K562 (cell line): ENCODE results near the gene ARMH4. TPM values are rescaled to one million over a fixed set of nuclear protein-coding genes. Genes with fewer than 3 reads are reported as not detected.

Experiments used
- ATAC-seq: fragments of 200-7000 bp; cut with Tn5 transposase; 3 replicates; pipeline ENCODE4 v1.9.1; 2020; ENCODE audit warnings: moderate library complexity
- BruUV-seq: library from RNA; stranded (reverse); fragments of 400-500 nt; replicated peaks from 2 replicates; lab custom pipeline; 2021; lab: Mats Ljungman, UMichigan
- CTCF ChIA-PET: fragments of 300-600 bp; formaldehyde crosslinking; extraction: SDS; loops from one replicate; lab custom pipeline; 2021; ENCODE audit warnings: low intra/inter-chr PET ratio; lab: Yijun Ruan, JAX
- POLR2A ChIA-PET: fragments of 300-600, 350-650 bp; sonication (Branson Sonifier 250); formaldehyde crosslinking; extraction: SDS; loops from one replicate; lab custom pipeline; 2021; ENCODE audit warnings: antibody characterized with exemption, inconsistent platforms; lab: Yijun Ruan, JAX
- DNase-seq, 4 experiments: peaks; one replicate each; pipeline versions ENCODE4 v3.0.0 to v3.0.0-alpha.2; 2011 to 2018; ENCODE audit warnings: low spot score in 3 of 4, mixed read lengths in 3 of 4; ENCODE audit errors: extremely low read depth in 1 of 4
- FAIRE-seq: peaks from 2 replicates; lab custom pipeline; 2011; peaks lifted over from hg19 to GRCh38; lab: Jason Lieb, UNC
- H2AFZ ChIP-seq: 2 replicates; pipeline ENCODE4 v1.6.0; 2011; ENCODE audit warnings: low read depth, low read length, control low read depth, inconsistent platforms
- H3K27ac ChIP-seq: fragments of 200-600 bp; 3 replicates; pipeline ENCODE4 v1.8.0; 2011; ENCODE audit warnings: low read depth, mild to moderate bottlenecking, control low read depth, inconsistent platforms, low read length, moderate library complexity, mixed read lengths; ENCODE audit errors: extremely low read depth
- H3K27me3 ChIP-seq, 2 experiments: fragments of 300-600 bp in 1 of 2; 2 replicates in 1 of 2; 3 replicates in 1 of 2; pipeline versions ENCODE4 v1.6.0 to v1.8.0; 2011; ENCODE audit warnings: inconsistent platforms in 2 of 2, low read length in 2 of 2, mild to moderate bottlenecking in 1 of 2, mixed read lengths in 1 of 2, moderate library complexity in 1 of 2; ENCODE audit not compliant: control insufficient read depth in 2 of 2, insufficient read depth in 2 of 2
- H3K36me3 ChIP-seq: fragments of 300-600 bp; 3 replicates; pipeline ENCODE4 v1.8.0; 2011; ENCODE audit warnings: mild to moderate bottlenecking, low read length, inconsistent platforms; ENCODE audit not compliant: control insufficient read depth, insufficient read depth
- H3K4me1 ChIP-seq, 2 experiments: fragments of 200-600 bp in 1 of 2; replicated peaks in 1 of 2; 2 replicates in 1 of 2; 3 replicates in 1 of 2; pipeline versions ENCODE4 v1.5.1 to v1.8.0; 2011; ENCODE audit warnings: inconsistent platforms in 2 of 2, low read length in 2 of 2, mild to moderate bottlenecking in 1 of 2, mixed read lengths in 1 of 2, moderate library complexity in 1 of 2; ENCODE audit not compliant: control insufficient read depth in 2 of 2, insufficient read depth in 2 of 2
- H3K4me2 ChIP-seq: 2 replicates; pipeline ENCODE4 v1.6.1; 2011; ENCODE audit warnings: low read length, control low read depth, inconsistent platforms, mixed read lengths; ENCODE audit not compliant: insufficient read depth
- H3K4me3 ChIP-seq: fragments of 200-600 bp; sonication (generic), shearing (Covaris generic); 2 replicates; pipeline ENCODE4 v1.5.1; 2016; ENCODE audit warnings: control low read depth, inconsistent platforms
- H3K79me2 ChIP-seq: fragments of 200-600 bp; 3 replicates; pipeline ENCODE4 v1.8.0; 2011; ENCODE audit warnings: low read length, inconsistent platforms; ENCODE audit not compliant: control insufficient read depth, insufficient read depth
- H3K9ac ChIP-seq, 2 experiments: 2 replicates each; pipeline versions ENCODE4 v1.6.0 to v1.6.1; 2011; ENCODE audit warnings: low read depth in 2 of 2, low read length in 2 of 2, control low read depth in 1 of 2, inconsistent platforms in 1 of 2, mild to moderate bottlenecking in 1 of 2, mixed read lengths in 1 of 2; ENCODE audit not compliant: insufficient read depth in 1 of 2
- H3K9me1 ChIP-seq: one replicate; pipeline ENCODE4 v1.6.0; 2011; ENCODE audit warnings: inconsistent platforms, mild to moderate bottlenecking, low read length, moderate library complexity; ENCODE audit not compliant: control insufficient read depth, insufficient read depth
- H3K9me3 ChIP-seq: replicated peaks from 2 replicates; pipeline ENCODE4 v1.5.1; 2011; ENCODE audit warnings: low read depth, low read length, inconsistent platforms; ENCODE audit not compliant: control insufficient read depth, insufficient read depth
- H4K20me1 ChIP-seq: replicated peaks from 2 replicates; pipeline ENCODE4 v1.6.1; 2011; ENCODE audit warnings: low read length, inconsistent platforms, mixed read lengths; ENCODE audit not compliant: control insufficient read depth, insufficient read depth
- BRD9 ChIP-seq: fragments of 450-650 bp; IDR thresholded peaks from 2 replicates; pipeline ENCODE4 v1.6.1; 2018; ENCODE audit warnings: low read depth; ENCODE audit not compliant: partially characterized antibody
- CCNT2 ChIP-seq: IDR thresholded peaks from 2 replicates; pipeline ENCODE4 v1.6.1; 2011; ENCODE audit warnings: borderline replicate concordance, low read depth, mild to moderate bottlenecking, moderate library complexity, mixed read lengths, low read length; ENCODE audit not compliant: insufficient read length; ENCODE audit errors: extremely low read depth
- CREB1 ChIP-seq, 2 experiments: sonication (generic) in 1 of 2; formaldehyde crosslinking in 1 of 2; IDR thresholded peaks; 2 replicates each; pipeline versions ENCODE4 v1.6.1 to v1.8.0; 2012 to 2022; ENCODE audit warnings: inconsistent platforms in 1 of 2, mild to moderate bottlenecking in 1 of 2, missing genetic modification reagents in 1 of 2, moderate library complexity in 1 of 2
- CREM ChIP-seq: IDR thresholded peaks from 2 replicates; pipeline ENCODE4 v1.6.1; 2014; ENCODE audit warnings: antibody characterized with exemption, low read depth
- EZH2 ChIP-seq: IDR thresholded peaks from 2 replicates; pipeline ENCODE4 v1.6.1; 2012; ENCODE audit warnings: low read depth, mild to moderate bottlenecking, inconsistent platforms, low read length, borderline replicate concordance
- L3MBTL2 ChIP-seq: fragments of 450-650 bp; IDR thresholded peaks from 2 replicates; pipeline ENCODE4 v1.6.1; 2016; ENCODE audit warnings: mild to moderate bottlenecking, moderate library complexity
- MCM7 ChIP-seq, 2 experiments: fragments of 450-650 bp; IDR thresholded peaks; 2 replicates each; pipeline ENCODE4 v1.6.1; 2016 to 2018
- NR3C1 ChIP-seq: sonication (generic); formaldehyde crosslinking; IDR thresholded peaks from 2 replicates; pipeline ENCODE4 v1.8.1; 2022; ENCODE audit warnings: missing genetic modification reagents
- YBX1 ChIP-seq: fragments of 450-650 bp; IDR thresholded peaks from 2 replicates; pipeline ENCODE4 v1.7.1; 2016; ENCODE audit warnings: mild to moderate bottlenecking
- ZBTB34 ChIP-seq: fragments of 250-450 bp; sonication (Bioruptor Pico); IDR thresholded peaks from 2 replicates; pipeline ENCODE4 v1.8.0; 2021; ENCODE audit warnings: mild to moderate bottlenecking, moderate library complexity
- ZFP30 ChIP-seq: fragments of 250-450 bp; sonication (Bioruptor Pico); IDR thresholded peaks from 2 replicates; pipeline ENCODE4 v1.8.0; 2022; ENCODE audit warnings: moderate library complexity, mild to moderate bottlenecking, inconsistent platforms, borderline replicate concordance
- WGBS: fragments of 100-300 bp; shearing (Covaris generic); methylation state at CpG from one replicate; pipeline ENCODE4 v1.1.6; 2016; ENCODE audit warnings: low coverage, mixed read lengths; ENCODE audit not compliant: insufficient coverage; ENCODE audit errors: missing lambda C conversion rate; 5-methylcytosine and 5-hydroxymethylcytosine counted together
- in situ Hi-C: fragments of 300-500 bp; cut with MboI; formaldehyde crosslinking; loops from 4 replicates; pipeline ENCODE4 v1.15.0; 2018; ENCODE audit warnings: inconsistent platforms, mixed read lengths
- intact Hi-C: fragments of 100-400 bp; cut with micrococcal nuclease; formaldehyde crosslinking; loops from 2 replicates; pipeline ENCODE4 v1.14.2; 2022
- polyA plus RNA-seq, 8 experiments: library from polyadenylated mRNA; depleted of rRNA in 4 of 8; stranded (reverse) in 5 of 8; unstranded in 3 of 8; fragments of >200 nt; fragmentation: Nextera tagmentation in 2 of 8; fragmentation: Illumina TruSeq in 1 of 8; extraction: Ambion mirVana in 2 of 8; extraction: Trizol in 1 of 8; gene quantifications; 2 replicates each; pipeline versions ENCODE4 v1.2.1 to v1.2.3, GENCODE V29; 2011 to 2014; ENCODE audit warnings: inconsistent platforms in 1 of 8, missing spikeins in 1 of 8
- total RNA-seq, 7 experiments: library from RNA; depleted of rRNA in 6 of 7; stranded (reverse); fragments of >200 nt in 6 of 7; fragmentation: Illumina TruSeq in 2 of 7; extraction: Trizol in 2 of 7; gene quantifications; 2 replicates each; pipeline versions ENCODE4 v1.2.1 to v1.2.3, GENCODE V29; 2011 to 2021; ENCODE audit warnings: low replicate concordance in 1 of 7
- TF ChIP-seq, protein P1 (sequence below): fragments of 250-450 bp; sonication (Bioruptor Pico); IDR thresholded peaks from 2 replicates; pipeline ENCODE4 v1.5.0; 2021

Gene ARMH4
- total and polyA plus RNA-seq, 9 of the 15 experiments (the other 6 are each of a cell fraction or from before 2014, with no cell fraction given), result 0.06 to 0.98 (median 0.07) TPM; not detected in 2

DNA sequence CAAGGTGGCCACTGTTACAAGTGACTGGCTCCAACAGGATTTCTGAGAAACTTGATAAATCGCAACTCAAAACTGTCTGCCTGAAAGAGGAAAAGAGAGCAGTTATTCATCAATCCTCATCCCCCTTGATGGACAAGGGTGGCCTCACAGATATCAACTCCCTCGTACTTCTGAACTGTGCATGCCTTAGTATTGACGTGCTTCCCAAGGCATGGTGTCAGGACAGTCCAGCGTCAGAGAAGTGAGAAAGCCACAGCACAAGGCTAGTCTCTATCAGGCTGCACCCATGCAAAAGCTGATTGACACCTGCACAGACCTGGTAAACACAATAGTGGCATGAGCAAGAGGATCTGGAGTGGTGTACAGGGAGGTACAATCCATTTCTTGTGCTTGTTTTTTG, 160.7 kb downstream of the ARMH4 start:
- Histone ChIP-seq H3K79me2 (no peaks in the 10 kb centered on the region), H3K4me2 (no peak overlapping the region), H4K20me1 (no peaks in the 10 kb centered on the region), H3K27ac (no peak overlapping the region)
- CTCF ChIA-PET, result no interaction called here
- no TSS peak for BruUV-seq
- no peak for TF ChIP-seq CCNT2
- no peak for TF ChIP-seq NR3C1
- no peak for TF ChIP-seq ZFP30 (CRISPR knock-in tag)
- no peak for TF ChIP-seq EZH2
- TF ChIP-seq BRD9, result no peak
- TF ChIP-seq L3MBTL2, result no peak
- no peak for TF ChIP-seq CREM
- no peak for TF ChIP-seq CREB1 (IDR thresholded peaks at IDR 0.05)
- TF ChIP-seq CREB1 (CRISPR knock-in tag; IDR thresholded peaks at IDR 0.05), result no peak
- TF ChIP-seq MCM7 (IDR thresholded peaks at IDR 0.05), result no peak
- no peak for TF ChIP-seq YBX1
- TF ChIP-seq, protein P1, sequence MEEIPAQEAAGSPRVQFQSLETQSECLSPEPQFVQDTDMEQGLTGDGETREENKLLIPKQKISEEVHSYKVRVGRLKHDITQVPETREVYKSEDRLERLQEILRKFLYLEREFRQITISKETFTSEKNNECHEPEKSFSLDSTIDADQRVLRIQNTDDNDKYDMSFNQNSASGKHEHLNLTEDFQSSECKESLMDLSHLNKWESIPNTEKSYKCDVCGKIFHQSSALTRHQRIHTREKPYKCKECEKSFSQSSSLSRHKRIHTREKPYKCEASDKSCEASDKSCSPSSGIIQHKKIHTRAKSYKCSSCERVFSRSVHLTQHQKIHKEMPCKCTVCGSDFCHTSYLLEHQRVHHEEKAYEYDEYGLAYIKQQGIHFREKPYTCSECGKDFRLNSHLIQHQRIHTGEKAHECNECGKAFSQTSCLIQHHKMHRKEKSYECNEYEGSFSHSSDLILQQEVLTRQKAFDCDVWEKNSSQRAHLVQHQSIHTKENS (CRISPR knock-in tag), result no peak
- no peak for TF ChIP-seq ZBTB34 (CRISPR knock-in tag)
- TF ChIP-seq, all 486 proteins: peak for 0
- H3K4me3 ChIP-seq, result no peak overlapping the region
- no peaks in the 10 kb centered on the region for H3K9me3 ChIP-seq
- 0% methylated on average over 3 of the region's 4 CpGs for WGBS
- no peak for DNase-seq
- FAIRE-seq, result no peak
- H2AFZ ChIP-seq, result no peak overlapping the region
- H3K4me1 ChIP-seq, result no peaks in the 10 kb centered on the region
- no peaks in the 10 kb centered on the region for H3K36me3 ChIP-seq
- no peak overlapping the region for H3K9ac ChIP-seq
- no peak for ATAC-seq
- H3K9me1 ChIP-seq, result no peaks in the 10 kb centered on the region
- POLR2A ChIA-PET, result no interaction called here
- intact Hi-C loops, result no loop called here
- in situ Hi-C loops, result no loop called here
- no peaks in the 10 kb centered on the region for H3K27me3 ChIP-seq
